GM18951 (cell line): ENCODE measurements around the gene LSP1.
"Not testable (repeated sequence)": the region's sequence is repeated elsewhere in the genome, so short reads cannot be mapped to it uniquely, and the experiment has no call there.

ENCODE experiments used
- POLR2A ChIP-seq: IDR thresholded peaks from 4 replicates; pipeline ENCODE4 v1.6.1; 2011; ENCODE audit warnings: mild to moderate bottlenecking; ENCODE audit not compliant: insufficient read length, insufficient read depth; ENCODE audit errors: extremely low read depth
- in situ Hi-C: fragments of 300-500 bp; cut with MboI; formaldehyde crosslinking; loops from one replicate; pipeline ENCODE4 v1.12.0; 2022; ENCODE audit warnings: low sequenced_read_pairs, mixed read lengths, inconsistent platforms; ENCODE audit not compliant: unreplicated experiment

LSP1 gene

DNA sequence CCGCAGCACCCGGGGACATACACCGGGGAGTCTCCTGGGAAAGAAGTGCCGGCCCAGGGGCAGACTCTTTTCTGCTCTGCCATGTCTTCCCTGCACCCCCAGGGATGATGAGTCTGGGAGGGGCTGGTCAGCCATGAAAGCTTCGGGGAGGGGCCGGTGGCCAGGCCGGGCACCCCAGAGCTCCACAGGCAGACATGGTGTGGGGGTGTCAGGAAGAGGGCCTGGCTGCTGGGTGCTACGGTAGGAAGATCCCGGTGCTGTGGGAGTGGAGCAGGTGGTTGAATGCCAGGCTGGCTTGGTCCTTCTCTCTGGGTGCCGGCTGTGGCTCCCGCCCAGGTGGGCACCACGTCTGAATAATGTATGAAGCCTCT lies 17.4 kb downstream of the LSP1 start:
- in situ Hi-C loops, result no loop called here

DNA sequence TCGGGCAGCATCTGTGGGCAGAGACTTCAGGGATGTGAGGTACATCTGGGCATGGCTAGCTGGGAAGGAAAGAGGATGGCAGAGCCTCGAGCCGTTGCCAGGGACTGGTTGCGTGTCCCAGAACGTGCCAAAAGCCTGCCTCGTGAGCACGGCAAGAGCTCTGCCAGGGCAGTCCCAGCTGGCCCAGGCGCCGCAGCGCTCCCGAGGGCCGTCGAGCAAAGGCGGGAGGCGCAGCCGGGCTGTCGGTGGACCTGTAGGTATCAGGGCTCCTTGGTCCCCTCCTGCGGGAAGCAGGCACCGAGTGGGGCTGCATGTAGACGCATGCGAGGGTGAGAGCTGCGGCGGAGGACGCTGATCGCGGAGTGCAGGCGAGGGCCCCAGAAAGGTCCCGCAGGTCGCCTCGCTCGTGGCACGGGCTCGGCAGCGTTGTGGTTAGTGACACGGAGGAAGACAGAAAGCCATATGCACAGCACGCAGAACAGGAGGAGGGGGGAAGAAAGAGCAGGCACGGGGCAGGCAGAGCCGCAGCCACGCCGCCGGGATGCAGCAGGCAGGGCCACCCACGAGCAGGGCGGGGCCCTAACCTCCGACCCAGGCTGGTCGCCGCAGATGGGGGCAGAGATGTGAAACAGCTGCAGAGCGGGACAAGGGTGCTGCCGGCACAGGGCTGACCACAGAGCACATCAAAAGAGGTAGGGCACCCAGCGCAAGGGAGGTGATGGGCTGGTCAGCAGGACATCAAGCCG lies 18.0 kb downstream of the LSP1 start:
- in situ Hi-C loops, result no loop called here
- no peak for TF ChIP-seq POLR2A

More for the DNA sequence above, 17.4 kb downstream of the LSP1 start:
- no peak for TF ChIP-seq POLR2A

DNA sequence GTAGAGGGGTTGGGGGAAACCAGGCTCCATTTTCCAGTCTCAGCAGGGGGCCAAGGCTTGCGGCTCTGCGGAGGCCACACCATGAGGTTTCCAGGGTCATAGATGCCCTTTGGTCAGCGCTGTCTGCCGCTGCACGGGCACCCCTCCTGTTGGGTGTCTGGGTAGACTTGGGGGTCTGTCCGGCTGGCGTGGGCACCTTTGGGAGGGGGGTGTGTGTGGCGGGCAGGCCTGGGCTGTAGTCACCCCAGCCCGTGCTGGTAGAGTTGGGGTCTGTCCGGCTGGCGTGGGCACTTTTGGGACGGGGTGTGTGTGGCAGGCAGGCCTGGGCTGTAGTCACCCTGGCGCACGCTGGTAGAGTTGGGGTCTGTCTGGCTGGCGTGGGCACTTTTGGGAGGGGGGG lies 18.6 kb downstream of the LSP1 start:
- TF ChIP-seq POLR2A, result no peak
- in situ Hi-C loops, result no loop called here

DNA sequence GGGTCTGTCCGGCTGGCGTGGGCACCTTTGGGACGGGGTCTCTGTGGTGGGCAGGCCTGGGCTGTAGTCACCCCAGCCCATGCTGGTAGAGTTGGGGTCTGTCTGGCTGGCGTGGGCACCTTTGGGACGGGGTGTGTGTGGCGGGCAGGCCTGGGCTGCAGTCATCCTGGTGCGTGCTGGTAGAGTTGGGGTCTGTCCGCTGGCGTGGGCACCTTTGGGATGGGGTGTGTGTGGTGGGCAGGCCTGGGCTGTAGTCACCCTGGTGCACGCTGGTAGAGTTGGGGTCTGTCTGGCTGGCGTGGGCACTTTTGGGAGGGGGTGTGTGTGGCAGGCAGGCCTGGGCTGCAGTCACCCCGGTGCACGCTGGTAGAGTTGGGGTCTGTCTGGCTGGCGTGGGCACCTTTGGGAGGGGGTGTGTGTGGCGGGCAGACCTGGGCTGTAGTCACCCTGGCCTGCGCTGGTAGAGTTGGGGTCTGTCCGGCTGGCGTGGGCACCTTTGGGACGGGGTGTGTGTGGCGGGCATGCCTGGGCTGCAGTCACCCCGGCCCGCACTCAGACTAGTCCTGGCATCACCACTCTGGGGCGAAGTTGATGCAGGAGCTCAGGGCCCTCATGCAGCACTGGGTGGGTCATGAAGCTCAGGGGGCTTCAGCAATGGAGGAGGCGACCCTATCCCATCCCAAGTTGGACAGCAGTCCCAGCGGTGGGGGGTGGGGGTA lies 19.5 kb downstream of the LSP1 start:
- in situ Hi-C loops, result no loop called here
- no peak for TF ChIP-seq POLR2A

DNA sequence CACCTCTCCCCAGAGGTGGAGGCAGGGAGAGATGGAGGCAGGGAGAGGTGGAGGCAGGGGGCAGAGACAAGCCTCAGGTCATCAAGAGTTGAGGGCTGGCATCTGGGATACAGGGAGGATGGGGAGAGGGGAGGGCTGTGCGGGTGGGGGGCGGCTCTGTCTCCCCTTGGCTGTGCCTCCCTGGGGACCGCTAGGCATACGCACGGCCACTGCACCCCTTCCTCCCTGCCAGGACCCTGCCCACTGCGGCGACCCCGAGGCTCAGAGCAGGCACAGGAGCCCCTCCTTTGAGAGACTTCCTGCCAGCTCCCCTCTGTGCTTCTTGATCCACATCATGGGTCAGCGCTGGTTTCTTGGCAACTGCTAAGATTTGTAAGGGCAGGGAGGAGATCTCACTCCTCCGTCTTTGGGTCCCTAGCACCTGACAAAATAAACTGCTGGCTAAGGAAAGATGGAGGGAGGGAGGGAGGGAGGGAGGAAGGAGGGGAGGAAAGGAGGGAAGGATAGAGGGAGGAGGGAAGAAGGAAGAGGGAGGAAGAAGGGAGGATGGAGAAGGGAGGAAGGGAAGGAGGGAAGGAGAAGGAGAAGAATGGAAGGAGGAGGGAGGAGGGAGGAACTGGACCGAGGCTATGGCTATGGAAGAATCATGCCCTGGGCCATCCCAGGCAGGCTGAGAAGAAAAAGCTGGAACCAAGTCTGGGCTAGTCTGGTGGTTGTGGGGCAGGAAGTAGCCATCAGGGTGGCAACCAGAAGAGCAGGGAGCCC lies 20.3 kb downstream of the LSP1 start:
- no peak for TF ChIP-seq POLR2A
- in situ Hi-C loops, result no loop called here

DNA sequence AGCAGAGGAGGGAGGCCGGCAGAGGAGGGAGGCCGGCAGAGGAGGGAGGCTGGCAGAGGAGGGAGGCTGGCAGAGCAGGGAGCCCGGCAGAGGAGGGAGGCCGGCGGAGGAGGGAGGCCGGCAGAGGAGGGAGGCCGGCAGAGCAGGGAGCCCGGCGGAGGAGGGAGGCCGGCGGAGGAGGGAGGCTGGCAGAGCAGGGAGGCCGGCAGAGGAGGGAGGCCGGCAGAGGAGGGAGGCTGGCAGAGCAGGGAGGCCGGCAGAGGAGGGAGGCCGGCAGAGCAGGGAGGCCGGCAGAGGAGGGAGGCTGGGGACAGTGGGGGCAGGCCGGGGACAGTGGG lies 20.9 kb downstream of the LSP1 start:
- in situ Hi-C loops, result not testable (repeated sequence)

DNA sequence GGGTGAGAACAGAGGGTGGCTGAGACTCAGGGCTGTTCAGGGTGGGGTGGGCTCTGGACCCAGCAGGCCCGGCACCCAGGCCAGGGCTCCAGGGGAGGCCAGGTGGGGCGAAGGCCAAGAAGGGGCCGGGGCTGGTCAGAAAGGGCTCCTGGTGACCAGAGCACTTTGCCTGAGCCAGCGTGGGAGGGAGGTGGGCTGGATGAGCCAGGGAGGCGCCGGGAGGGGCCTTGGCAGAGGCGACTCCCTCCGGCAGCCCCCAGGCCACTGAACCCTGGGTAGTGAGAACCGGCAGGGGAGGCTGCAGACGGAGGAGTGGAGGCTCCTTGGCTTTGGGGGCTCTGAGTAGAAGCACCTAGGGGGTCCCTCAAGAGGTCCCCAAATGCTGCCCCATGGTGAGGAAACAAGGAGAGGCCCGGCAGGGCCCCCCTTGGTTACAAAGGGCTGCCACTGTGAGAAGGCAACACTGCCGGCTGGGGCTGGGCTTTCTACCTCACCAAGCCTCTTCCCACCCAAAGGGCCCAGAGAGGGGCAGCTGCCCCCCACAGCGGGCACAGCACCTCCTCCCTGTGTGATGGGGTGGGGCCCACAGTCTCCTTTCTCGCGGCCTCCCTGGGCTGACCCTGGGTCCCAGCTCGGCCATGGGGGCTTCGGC lies 21.7 kb downstream of the LSP1 start:
- in situ Hi-C loops, result not testable (repeated sequence)

DNA sequence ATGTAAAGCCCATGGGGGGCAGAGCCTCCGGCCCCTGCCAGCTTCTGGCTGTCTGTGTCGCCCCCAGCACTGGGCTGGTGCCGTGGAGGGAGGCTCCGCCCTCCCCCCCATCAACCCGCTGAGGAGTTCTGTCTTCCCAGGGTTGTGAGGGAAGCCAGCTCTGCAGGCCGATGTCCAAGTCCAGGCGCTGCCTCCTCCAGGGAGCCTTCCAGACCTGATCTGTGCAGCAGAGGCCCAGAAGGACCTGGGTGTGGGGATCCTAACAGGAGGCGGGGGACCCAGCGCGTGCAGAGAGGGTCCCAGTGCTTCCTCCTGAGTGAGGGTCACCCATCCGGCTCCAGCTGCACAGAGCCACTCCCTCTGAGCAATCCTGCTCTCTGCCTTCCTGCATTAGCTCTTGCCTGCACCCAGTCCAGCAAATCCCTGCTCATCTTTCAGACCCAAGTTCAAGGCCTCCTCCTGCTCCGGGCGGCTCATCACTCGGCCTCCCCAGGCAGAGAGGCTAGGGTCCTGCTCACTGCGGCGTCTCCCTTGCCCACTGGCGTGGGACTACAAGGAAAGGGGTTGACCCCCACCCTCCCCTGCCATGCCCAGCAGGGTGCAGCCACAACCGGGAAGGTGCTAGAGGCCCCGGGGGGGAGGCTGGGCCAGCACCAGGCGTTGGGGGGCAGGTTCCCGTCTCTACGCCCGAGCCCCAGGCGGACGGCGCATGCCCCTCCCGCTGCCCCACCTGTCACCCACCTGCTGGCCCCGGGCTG lies 22.4 kb downstream of the LSP1 start:
- in situ Hi-C loops, result no loop called here
- TF ChIP-seq POLR2A, result no peak

DNA sequence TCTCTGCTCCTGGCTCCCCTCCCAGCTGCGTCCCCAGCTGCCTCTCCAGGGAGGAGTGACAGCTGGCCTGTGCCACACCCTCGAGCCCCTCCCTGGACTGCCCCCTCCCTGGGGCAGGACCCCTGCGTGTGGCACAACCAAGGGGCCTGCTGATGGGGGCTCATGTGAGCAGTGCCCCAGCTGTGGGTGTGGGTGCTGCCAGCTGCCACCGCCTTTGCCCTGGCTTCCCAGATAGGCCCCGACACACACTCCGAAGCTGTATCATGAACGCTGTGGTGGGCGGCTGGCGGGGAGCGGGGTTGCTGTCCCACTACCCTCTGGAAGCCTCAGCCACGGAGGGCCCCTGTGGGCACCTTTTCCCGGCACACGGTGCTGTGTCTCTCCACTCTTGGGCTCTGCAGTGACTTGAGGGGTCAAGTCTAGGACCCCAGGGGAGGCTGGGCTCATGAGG lies 23.0 kb downstream of the LSP1 start:
- in situ Hi-C loops, result not testable (repeated sequence)

DNA sequence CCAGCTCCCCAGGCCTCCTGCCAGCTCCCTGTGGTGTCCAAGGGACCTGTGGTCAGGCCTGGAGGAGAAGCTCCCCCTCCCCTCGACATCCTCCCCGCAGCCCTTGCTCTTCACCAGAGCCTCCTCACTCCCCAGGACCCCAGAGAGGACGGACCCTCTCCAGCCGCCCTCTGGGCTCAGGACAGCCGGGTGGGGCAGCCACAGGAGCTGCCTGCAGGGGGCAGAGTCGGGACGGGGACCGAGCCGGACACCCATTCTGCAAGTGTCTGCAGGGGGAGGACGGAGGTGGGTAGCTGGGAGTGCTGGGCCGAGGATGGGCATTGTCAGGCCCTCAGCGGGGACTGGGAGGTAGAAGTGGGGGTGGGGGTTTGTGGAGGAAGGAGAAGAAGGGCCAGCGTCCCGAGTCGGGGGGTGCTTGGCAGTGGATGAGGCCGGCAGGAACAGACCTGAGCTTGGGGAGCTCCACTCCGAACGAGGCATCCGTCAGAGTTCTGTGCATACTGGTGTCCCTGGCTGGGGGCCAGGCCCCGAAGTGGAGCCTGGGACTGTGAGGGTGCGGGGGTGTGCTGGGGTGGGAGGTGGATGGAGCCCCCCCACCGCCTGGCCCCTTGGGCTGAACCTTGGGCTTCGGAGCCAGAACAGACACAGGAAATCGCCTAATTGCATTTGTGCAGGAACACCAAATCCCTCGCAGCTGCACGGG lies 23.6 kb downstream of the LSP1 start:
- TF ChIP-seq POLR2A, result no peak
- in situ Hi-C loops, result no loop called here

DNA sequence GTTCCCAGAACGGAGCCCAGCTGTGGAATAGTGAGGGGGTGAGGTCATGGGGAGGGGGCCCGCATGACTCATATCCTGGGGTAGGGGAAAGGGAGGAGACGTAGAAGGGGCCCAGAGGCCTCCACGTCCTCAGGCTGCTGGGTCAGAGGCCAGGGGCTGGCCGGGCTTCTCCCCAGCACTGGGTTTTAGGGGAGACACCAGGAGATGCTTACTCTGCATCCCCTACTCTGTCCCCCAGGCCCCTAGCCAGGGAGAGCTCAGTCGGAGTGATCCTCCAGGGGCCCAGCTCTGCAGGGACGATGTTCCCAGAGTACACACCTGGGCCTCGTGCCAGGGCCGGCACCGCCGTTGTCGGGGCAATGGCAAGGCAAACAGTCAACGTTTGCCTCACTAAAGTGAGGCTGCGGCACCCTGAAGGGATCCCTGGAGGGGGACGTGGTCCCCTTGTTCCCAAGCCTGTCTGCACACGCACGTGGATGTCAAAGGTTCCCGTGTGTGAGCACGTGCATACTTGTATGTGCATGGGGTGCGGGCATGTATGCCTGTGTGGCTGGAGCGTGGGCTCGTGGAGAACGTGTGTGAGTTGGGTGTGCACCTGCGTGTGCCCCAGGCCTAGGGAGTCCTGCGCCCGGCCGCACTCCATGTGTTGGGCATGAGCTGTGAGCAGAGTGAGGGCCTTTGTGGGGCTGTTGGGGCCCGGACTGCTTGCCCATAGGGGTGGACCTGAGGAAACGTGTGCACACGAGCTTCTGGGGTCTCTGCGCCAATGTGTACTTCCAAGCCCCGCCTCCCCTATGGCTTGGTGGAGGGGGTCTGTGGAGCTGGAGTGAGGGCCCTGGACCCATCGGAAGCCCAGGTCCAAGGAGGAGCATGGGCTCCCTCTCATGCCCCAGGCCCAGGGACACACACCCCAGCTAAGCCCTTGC lies 24.6 kb downstream of the LSP1 start:
- in situ Hi-C loops, result no loop called here
- TF ChIP-seq POLR2A, result no peak
